ENCODE measurements around the gene INPP5J.

The INPP5J gene

DNA sequence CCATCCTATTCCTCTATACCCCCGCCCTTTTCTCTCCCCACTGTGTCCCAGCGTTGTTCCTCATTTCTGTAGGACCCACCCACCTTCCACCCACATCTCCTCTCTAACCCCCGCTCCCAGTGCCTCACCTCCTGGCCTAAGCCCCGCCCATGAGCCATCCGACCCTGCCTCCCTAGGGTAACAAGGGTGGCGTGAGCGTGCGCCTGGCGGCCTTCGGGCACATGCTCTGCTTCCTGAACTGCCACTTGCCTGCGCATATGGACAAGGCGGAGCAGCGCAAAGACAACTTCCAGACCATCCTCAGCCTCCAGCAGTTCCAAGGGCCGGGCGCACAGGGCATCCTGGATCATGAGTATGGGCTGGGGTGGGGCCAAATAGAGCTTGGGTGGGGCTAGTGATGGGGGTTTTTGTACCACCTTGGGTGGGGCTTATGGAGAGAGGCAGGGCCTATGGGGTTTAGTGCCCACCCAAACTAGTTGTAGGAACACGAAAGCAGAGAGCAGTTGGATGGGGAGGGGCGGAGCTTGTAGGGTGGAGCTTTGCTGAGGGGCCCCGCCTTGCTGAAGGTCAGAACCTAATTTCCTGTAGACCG is 4.5 kb downstream of the INPP5J start:
- DNase-seq = no peak

DNA sequence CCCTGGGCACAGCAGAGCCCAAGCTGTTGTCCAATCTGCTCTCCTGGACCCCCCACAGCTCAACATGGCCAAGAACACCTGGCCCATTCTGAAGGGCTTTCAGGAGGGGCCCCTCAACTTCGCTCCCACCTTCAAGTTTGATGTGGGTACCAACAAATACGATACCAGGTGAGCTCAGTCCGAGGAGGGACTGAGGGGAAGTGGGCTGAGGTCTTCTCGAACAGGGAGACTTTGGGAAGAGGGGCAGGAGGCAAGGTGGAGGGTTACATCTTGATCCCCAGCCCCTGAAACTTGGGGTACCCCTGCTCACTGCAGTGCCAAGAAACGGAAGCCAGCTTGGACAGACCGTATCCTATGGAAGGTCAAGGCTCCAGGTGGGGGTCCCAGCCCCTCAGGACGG is 5.4 kb downstream of the INPP5J start:
- no peak for DNase-seq

DNA sequence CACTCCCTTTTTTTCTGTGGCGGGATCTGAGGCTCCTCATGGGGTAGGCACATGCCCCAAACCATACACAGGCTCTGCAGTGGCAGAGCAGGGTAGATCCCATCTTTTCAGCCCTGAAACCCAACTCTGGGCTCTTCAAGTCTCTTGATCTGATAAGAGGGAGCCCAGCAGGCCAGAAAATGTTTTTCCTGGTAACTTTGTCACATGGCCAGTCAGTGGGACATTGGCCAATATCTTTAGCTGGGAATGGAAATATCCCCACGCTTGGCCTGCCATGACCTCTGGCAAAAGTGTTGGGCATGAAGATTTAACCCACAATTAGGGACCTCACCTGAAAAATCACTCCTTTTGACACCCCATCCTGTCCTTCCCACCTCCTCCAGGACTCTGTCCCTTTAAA is 8.1 kb downstream of the INPP5J start:
- DNase-seq = no peak

DNA sequence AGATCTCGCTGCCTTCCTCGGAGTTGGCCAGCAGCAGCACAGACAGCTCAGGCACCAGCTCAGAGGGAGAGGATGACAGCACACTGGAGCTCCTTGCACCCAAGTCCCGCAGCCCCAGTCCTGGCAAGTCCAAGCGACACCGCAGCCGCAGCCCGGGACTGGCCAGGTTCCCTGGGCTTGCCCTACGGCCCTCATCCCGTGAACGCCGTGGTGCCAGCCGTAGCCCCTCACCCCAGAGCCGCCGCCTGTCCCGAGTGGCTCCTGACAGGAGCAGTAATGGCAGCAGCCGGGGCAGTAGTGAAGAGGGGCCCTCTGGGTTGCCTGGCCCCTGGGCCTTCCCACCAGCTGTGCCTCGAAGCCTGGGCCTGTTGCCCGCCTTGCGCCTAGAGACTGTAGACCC is 11.1 kb downstream of the INPP5J start:
- DNase-seq = no peak

DNA sequence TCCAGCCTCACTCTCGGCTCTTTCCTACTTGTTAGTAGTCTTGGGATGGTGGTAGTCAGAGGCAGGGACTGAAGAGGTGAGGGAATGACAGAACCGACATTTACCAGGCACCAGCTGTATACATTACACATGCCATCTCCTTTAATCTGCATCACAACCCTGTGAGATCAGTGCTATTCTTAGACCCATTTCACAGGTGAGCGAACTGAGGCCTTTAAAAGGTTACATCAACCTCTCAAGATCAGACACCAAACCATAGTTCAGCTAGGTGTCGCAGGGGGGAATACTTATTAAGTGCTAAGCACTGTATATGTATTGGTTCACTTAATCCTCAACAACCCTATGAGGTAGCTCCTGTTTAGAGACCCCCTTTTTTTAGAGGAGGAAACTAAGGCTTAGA is 11.9 kb downstream of the INPP5J start:
- DNase-seq = no peak

DNA sequence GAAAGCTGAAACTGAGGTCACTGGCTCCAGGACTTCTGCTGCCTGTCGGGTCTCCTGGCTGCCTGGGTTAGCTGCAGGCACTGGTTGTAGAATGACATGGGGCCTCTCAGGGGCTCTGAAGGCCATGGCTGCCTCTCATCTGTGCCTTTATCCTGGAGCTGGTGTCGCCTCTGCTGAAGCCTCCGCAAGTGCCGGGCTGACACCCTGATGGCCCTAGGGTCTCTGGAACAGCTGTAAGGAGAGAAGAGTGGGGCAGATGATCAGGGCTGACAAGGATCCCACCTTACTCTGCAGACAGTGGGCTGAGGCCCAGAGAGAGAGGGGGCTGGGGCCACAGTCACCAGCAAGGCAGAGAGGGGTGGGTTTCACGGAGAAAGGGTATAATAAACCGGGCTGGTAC is 12.9 kb downstream of the INPP5J start:
- DNase-seq = no peak

DNA sequence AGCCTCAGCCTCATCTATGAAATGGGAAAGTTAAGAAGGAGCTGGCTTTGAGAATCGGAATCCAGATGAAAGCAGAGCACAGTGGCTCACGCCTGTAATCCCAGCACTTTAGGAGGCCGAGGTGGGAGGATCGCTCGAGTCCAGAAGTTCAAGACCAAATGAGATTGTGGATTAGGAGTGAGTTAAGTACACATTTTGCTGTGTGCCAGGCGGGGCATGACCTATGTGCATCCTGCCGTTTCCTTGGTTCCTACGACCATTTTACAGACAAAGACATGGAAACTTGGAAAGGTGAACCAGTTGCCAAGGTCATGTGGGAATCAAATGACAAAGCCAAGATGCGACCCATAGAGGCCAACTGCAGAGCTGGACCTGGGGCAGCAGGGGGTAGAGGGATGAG is 13.4 kb downstream of the INPP5J start:
- DNase-seq = no peak

DNA sequence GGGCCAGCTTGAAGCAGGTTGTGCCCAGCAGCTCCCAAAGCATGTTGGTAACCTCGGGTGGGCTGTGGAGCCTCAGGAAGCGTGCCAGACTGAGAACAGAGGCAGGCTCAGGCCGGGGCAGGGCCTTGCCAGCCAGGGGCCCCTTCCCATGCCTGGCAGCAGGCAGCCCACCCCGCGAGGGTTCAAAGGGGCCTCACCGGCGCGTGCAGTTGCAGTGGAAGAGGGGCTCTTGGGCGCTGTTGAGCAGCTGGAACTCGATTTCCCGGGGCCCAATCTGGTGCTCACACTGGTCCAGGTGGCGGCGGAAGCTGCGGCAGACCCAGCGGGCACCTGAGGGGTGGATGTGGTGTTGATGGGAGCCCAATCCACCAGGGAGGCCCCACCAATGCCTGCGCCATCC is 13.9 kb downstream of the INPP5J start:
- DNase-seq = no peak

DNA sequence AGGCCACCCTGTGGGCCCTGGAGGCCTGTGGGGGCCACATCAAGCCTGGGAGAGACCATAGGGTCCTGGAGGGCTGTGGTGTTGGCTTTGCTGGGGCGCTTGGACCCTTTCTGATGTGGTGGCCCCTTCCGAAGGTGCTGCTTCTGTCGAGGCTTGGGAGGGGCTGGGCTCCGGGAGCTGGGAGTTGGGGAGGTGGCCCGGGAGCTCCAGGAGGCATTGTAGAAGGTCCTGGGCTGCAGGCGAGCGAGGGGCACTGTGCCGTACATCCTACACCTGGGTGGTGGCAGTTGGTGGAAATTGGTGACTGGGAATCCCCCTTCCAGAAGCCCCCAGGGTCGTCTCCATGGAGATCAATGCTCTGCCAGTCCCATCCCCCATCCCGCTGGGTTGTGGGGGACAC is 15.0 kb downstream of the INPP5J start:
- DNase-seq = no peak

DNA sequence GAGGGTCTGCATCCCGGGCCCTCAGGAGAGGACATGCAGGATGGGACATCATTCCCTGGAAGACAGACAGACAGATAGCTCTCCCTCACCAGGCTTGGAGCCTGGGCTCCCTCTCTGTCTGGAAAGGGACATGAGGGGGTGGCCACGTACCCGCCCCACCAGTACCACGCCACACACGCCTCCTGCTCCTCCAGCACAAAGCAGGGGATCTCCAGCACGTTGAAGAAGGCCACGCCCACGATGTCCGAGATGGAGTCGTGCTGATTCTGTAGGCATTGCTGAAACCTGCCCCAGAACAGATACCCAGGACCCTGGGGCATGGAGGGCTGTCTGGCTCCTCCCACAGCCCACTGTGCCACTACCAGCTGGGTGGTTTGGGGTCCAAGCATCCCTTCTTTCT is 15.4 kb downstream of the INPP5J start:
- DNase-seq = no peak

DNA sequence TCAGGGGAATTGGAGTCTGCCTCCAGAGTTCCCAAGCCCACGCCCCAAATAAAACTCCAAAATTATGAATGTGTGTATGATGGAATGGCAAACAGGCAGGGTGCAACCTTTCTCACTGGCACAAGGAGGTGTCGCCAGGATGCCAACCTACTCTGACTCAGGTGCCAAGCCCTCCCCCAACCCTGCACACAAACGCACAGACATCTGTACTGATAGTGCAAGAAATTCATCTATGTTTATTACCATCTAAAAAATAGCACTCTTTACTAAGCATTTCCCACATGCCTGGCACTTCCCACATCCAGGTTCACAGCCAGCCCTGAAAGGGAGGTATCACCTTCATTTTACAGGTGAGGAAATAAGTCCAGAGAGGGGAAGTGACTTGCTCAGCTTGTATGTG is 16.3 kb downstream of the INPP5J start:
- no peak for DNase-seq

DNA sequence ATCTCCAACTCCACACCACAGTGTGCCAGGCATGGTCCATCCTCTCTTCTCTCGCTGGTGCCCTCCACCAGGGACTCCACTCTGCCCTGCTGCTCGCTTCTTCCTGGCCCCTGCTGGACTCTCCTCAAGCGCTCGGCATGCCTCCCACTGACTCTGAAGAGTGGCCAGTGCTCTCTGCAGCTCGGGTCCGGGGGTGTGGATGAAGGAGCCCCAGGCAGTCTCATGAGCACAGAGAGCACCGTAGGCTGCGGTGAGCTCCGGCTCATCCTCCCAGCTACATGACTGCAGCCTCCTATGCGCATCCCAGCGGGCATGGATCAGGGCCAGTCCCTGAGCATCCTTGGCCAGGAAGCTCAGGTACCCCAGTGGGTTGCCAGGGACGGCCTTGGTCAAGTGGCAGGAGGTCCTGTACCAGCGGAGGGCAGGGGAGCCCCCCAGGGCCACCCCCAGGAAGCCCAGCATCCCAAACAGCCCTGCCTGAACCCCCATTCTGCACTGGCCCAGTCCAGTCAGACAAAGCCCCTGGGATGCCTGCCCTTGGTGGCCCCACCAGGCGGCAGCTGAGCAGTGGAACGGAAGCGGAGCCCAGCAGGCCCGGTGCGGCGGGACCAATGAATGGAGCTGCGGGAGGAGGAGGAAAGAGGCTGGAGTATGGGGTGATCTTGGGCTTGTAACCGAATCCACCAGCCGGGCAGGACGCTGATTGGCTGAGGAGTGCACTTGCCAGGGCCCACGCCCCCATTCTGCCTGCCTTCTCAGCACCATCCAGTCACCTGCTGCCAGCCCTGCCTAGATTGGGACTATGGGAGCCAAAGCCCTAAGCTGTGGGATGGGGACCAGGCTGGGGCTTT is 17.3 kb downstream of the INPP5J start, which contains the start of gene PLA2G3:
Gene PLA2G3, minus strand, starts transcription at position 643 of the 851 bp plus-strand sequence. Its CDS starts 154 bp downstream, at position 489.
- no peak for DNase-seq

DNA sequence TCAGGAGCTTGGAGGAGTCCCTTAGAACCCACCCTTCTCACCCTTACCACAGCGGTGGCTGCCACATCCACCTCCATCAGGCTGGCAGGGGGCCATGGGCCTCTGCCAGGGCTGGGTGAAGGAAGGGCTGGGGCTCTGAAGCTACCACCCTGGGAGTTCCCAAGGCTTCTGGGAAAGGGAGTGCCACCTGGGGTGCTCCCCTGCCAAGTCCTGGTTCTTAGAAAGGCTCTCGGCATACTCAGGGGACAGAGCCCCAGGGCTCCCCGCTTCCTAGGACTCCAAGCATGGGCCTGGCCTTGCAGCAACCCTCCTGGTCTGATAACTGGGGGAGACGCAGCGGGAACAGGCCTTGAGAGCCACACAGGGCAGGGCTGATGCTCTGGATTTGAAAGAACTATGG is 18.0 kb downstream of the INPP5J start:
- DNase-seq = no peak

DNA sequence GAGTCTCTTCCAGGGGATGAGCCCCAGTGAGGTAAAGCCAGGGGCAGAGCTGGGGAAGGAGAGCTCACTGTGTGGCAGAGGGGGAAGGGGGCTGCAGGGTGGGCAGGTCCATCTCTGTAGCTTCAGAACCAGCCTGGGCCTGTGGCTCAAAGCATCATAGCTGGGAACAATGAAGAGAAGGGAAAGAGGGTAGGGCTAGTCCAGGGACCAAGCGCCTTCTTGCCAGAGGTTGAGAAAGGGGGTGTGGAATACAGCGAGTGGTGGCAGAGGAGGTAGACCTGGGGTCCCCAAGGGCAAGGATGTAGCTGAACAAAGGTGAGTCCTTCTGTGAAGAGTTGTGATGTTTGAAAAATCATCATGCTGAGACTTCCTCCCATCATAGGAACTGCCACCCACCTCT is 18.8 kb downstream of the INPP5J start:
- DNase-seq = no peak

DNA sequence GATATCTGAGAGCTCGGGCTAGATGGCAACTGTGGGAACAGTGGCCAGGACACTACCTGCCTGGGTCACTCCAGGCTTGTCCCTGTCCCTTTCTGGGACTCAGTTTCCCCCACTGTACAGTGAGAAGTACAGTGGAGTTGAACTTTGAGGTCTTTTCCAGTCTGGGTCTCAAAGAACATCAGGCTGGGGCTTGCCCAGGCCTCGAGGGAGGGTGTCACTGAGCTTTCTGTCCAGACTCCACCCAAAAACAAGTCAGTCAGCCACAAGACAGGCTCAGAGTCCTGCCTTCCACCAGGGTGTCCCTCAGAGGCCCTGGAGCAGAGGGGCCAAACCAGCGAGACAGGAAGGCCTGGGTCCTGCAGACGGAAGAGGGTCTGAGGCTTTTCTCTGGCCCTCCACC is 19.5 kb downstream of the INPP5J start:
- no peak for DNase-seq

DNA sequence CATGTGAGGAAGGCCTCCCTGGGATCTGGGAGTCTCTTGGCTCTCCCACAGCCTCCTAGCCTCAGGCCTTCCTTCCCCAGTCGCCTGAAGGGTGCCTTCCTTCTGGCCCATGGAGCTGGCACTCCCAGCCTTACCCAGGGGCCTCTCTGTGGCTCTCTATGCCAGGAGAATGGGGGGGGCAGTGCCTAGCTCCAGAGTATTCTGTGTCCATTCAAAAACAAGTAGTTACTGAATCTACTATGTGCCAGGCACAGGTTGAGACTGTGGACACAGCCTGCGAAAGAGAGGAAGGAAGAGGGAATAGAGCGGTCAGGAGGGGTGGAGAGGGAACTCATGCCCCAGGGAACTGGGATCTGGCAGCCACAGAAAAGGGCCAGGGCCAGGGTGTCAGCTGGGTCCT is 20.3 kb downstream of the INPP5J start:
- no peak for DNase-seq

DNA sequence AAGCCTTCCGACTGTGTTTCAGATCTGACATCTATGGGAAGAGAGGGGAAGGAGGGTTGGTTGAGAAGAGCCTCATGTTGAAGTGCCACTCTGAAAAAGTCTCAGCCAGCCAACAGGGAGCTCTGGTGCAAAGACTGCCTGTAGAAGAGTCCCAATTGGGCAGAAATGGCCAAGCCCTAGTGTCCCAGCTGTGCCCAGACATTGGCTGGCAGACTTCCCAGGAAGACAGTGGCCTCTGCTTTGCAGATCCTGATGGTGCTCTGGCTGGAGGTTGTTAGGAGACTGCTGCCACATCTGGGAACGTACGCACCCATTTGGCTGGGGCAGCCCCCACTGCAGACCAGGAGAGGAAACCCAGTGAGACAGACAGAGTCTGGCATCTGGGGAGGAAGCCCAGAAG is 20.8 kb downstream of the INPP5J start:
- no peak for DNase-seq

DNA sequence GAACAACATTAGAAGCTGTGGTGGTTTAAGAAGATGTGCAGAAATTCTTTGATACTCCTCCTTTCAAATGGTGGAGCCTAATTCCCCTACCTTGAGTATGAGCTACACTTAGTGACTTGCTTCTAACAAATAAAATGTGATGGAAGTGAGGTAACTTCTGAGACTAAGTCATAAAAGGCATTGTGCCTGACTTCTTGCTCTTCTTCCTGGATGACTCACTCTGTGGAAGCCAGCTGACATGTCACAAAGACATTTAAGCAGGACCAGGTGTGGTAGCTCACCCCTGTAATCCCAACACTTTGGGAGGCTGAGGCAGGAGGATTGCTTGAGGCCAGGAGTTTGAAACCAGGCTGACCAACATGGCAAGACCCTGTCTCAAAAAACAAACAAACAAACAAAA is 21.5 kb downstream of the INPP5J start:
- DNase-seq = no peak

DNA sequence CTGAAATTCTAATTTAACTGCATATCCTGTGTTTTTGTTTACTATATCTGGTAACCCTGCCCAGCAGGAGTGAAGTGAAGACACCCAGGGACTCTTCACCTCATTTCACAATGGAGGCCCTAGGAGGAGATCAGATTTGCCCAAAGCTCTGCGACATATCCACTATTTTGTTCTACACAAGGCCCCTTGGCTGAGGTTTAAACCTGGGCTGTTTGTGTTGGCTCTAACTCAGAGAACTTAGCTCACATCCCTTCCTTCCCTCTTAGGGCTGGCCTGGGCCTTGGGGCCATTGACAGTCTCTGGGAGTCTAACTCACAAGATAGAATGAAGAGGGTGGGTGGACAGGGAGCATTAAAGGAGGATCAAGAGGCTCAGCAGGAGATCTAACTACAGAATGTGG is 25.7 kb downstream of the INPP5J start:
- DNase-seq = no peak

DNA sequence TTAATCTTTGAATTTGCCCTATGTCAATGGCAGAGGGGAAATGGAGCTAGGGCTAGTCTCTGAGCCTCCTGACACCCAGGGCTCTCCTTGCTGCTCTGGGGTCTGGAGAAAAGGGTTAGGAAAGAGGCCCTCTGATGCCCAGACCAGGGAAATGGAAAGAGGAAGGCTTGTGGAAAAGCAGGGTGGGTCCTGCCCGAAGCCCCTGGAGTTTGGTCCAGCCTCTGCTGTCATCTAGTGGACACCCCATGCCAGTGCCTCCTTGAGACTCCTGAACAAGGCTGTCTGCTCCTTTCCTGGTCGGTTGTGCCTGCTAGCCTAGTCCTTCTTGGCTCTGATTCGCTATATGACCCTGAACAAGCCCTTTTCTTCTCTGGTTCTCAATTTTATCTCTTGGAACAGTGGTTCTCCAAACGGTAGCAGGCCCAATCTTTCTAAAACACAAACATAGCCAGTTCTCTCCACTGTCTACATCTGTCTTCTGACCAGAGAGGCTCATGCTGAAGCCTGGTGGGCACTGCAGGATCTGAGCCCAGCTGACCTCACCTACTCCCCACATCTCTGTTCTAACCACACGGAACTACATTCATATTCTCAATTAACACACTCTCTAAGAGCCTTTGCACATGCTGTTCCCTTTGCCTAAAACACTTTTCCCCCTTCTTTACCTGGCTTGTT is 26.3 kb downstream of the INPP5J start:
- no peak for DNase-seq

DNA sequence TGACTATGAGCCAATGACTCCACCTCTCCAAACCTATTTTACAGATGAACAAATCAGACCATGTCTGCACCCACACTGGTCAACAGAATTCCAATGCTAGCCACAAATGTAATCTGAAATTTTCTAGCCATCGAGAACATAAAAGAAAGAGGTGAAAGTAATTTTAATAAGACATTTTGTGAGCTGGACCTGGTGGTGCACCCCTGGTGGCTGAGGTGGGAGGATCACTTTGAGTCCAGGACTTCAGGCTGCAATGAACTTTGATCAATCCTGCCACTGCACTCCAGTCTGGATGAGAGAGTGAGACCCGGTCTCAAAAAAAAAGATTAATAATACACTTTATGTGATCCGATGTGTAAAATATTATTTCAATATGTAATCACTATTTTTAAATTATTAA is 27.8 kb downstream of the INPP5J start:
- DNase-seq = no peak

DNA sequence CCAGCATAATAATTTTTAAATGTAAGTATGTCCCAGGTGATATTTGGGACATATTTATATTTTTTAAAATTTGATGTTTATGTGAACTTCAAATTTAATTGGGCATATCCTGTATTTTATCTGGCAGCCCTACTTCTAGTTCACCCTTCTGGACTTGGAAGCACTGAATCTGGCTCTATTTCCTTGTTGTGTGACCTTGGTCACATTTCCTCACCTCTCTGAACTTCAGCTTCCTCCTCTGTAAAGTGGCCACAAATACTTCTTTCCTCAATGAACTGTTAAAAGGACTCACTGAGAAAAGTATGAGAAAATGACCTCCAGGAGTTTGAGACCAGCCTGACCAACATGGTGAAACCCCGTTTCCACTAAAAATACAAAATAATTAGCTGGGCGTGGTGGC is 29.1 kb downstream of the INPP5J start:
- no peak for DNase-seq

DNA sequence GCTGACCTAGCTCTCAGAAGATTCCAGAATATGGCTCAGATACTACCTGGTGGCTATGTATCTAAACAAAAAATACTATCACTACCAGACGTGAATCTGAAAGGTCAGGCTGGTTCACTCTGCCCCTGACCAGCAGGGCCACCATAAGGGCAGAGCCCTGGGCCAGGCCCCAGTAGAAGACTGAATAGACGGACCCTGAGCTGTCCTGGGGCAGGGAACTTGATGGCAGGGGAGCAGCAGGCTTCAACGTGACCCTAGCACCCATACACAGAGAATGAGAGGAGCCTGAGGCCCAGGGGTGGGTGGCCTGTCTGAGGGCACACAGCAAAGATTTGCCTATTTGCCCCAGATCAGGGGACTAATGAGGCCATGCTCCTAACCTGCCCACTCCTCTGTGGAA is 30.6 kb downstream of the INPP5J start:
- no peak for DNase-seq

DNA sequence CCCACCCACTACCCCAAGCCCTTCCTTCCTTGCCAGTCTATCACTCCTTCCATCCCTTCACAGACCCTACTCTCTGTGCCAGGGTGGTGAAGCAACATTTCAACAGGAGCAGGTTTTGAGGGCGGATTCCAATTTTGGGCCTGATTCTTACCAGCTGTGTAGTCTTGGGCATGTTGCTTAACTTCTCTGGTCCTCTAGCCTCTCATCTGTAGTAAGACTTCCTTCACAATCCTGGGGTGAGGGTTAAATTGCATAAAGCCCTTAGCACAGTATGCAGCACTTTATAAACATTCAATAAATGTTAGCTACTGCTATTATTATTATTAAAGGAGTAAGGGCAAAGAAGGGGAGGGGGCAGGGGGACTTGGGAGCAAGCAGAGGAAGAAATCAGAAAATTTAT is 32.2 kb downstream of the INPP5J start:
- DNase-seq = no peak

Data from activated CD8-positive, alpha-beta memory T cell treated with anti-CD3 and anti-CD28 coated beads for 24 hours (primary cell).